ENCODE data around the gene MXI1.

DNA sequence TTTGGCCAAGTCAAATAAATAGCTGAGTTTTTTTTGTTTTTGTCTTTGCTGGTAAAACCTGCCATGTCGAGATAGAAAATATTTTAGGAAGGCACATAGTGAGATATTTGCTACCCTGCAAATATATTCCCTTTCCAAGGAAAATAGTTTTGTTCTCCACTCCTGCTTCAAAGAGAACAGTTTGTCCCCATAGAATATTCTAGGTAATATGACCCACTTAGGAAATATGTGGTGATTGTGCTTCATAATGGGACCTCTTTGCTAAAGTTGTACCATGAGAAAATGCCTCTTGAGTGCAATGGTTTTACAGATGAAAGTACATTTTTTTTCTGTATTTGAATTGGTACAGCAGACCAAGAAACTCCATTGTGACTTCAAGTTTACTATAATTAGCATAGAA lies 55.8 kb downstream of the MXI1 start:
- TF ChIP-seq, protein P1, sequence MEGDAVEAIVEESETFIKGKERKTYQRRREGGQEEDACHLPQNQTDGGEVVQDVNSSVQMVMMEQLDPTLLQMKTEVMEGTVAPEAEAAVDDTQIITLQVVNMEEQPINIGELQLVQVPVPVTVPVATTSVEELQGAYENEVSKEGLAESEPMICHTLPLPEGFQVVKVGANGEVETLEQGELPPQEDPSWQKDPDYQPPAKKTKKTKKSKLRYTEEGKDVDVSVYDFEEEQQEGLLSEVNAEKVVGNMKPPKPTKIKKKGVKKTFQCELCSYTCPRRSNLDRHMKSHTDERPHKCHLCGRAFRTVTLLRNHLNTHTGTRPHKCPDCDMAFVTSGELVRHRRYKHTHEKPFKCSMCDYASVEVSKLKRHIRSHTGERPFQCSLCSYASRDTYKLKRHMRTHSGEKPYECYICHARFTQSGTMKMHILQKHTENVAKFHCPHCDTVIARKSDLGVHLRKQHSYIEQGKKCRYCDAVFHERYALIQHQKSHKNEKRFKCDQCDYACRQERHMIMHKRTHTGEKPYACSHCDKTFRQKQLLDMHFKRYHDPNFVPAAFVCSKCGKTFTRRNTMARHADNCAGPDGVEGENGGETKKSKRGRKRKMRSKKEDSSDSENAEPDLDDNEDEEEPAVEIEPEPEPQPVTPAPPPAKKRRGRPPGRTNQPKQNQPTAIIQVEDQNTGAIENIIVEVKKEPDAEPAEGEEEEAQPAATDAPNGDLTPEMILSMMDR (IDR thresholded peaks at IDR 0.05; ENCODE audit: low read depth, low read length, missing input control) = no peak
- TF ChIP-seq JUND (IDR thresholded peaks at IDR 0.05) = no peak
- TF ChIP-seq, protein P2, sequence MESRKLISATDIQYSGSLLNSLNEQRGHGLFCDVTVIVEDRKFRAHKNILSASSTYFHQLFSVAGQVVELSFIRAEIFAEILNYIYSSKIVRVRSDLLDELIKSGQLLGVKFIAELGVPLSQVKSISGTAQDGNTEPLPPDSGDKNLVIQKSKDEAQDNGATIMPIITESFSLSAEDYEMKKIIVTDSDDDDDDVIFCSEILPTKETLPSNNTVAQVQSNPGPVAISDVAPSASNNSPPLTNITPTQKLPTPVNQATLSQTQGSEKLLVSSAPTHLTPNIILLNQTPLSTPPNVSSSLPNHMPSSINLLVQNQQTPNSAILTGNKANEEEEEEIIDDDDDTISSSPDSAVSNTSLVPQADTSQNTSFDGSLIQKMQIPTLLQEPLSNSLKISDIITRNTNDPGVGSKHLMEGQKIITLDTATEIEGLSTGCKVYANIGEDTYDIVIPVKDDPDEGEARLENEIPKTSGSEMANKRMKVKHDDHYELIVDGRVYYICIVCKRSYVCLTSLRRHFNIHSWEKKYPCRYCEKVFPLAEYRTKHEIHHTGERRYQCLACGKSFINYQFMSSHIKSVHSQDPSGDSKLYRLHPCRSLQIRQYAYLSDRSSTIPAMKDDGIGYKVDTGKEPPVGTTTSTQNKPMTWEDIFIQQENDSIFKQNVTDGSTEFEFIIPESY (IDR thresholded peaks at IDR 0.05) = no peak
- no peak for TF ChIP-seq GABPA (IDR thresholded peaks at IDR 0.05 in 1 of 2, conservative IDR thresholded peaks at IDR 0.05 in 1 of 2)
- TF ChIP-seq EGR1 (IDR thresholded peaks at IDR 0.05; ENCODE audit: low read depth in 2 of 2) = no peak
- no peak for TF ChIP-seq TAF1 (conservative IDR thresholded peaks at IDR 0.05)
- TF ChIP-seq, protein P3, sequence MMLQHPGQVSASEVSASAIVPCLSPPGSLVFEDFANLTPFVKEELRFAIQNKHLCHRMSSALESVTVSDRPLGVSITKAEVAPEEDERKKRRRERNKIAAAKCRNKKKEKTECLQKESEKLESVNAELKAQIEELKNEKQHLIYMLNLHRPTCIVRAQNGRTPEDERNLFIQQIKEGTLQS (IDR thresholded peaks at IDR 0.05) = no peak
- TF ChIP-seq, protein P4, sequence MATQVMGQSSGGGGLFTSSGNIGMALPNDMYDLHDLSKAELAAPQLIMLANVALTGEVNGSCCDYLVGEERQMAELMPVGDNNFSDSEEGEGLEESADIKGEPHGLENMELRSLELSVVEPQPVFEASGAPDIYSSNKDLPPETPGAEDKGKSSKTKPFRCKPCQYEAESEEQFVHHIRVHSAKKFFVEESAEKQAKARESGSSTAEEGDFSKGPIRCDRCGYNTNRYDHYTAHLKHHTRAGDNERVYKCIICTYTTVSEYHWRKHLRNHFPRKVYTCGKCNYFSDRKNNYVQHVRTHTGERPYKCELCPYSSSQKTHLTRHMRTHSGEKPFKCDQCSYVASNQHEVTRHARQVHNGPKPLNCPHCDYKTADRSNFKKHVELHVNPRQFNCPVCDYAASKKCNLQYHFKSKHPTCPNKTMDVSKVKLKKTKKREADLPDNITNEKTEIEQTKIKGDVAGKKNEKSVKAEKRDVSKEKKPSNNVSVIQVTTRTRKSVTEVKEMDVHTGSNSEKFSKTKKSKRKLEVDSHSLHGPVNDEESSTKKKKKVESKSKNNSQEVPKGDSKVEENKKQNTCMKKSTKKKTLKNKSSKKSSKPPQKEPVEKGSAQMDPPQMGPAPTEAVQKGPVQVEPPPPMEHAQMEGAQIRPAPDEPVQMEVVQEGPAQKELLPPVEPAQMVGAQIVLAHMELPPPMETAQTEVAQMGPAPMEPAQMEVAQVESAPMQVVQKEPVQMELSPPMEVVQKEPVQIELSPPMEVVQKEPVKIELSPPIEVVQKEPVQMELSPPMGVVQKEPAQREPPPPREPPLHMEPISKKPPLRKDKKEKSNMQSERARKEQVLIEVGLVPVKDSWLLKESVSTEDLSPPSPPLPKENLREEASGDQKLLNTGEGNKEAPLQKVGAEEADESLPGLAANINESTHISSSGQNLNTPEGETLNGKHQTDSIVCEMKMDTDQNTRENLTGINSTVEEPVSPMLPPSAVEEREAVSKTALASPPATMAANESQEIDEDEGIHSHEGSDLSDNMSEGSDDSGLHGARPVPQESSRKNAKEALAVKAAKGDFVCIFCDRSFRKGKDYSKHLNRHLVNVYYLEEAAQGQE (IDR thresholded peaks at IDR 0.05) = no peak
- TF ChIP-seq, protein P5, sequence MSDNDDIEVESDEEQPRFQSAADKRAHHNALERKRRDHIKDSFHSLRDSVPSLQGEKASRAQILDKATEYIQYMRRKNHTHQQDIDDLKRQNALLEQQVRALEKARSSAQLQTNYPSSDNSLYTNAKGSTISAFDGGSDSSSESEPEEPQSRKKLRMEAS (IDR thresholded peaks at IDR 0.05) = no peak
- no peak for TF ChIP-seq YY1 (IDR thresholded peaks at IDR 0.05)
- no peak for TF ChIP-seq SP1 (IDR thresholded peaks at IDR 0.05)
- no peak for TF ChIP-seq RAD21 (IDR thresholded peaks at IDR 0.05)
